Esophagus squamous epithelium (tissue), 4 donors: ENCODE measurements around the gene PTPRG.

Experiments
- CTCF ChIP-seq, 6 experiments: fragments of 450-650 bp in 4 of 6; fragments of 200-600 bp in 2 of 6; sonication (generic) in 2 of 6; IDR thresholded peaks; one replicate each; pipeline ENCODE4 v1.5.1; 2016 to 2019; ENCODE audit warnings: antibody characterized with exemption in 6 of 6, mild to moderate bottlenecking in 4 of 6, moderate library complexity in 4 of 6
- POLR2A ChIP-seq, 4 donors: fragments of 450-650 bp; IDR thresholded peaks; one replicate each; pipeline ENCODE4 v1.6.1; 2017; ENCODE audit warnings: antibody characterized with exemption in 4 of 4, mild to moderate bottlenecking in 4 of 4, moderate library complexity in 3 of 4

GRCh38 chr3:62109534-62109933 is 548.2 kb downstream of the PTPRG start:
- TF ChIP-seq CTCF (IDR thresholded peaks at IDR 0.05) (no peak), POLR2A (IDR thresholded peaks at IDR 0.05) (no peak)
